WTC11 (cell line): ENCODE data around the gene TRAFD1.

ENCODE experiments used
- ESRRA ChIP-seq: sonication (generic); formaldehyde crosslinking; IDR thresholded peaks from 2 replicates; pipeline ENCODE4 v1.8.1; 2022; ENCODE audit warnings: mild to moderate bottlenecking, missing genetic modification reagents, borderline replicate concordance
- FOXK1 ChIP-seq: sonication (generic); formaldehyde crosslinking; IDR thresholded peaks from 2 replicates; pipeline ENCODE4 v1.8.0; 2022; ENCODE audit warnings: mild to moderate bottlenecking, moderate library complexity, missing genetic modification reagents
- MXD4 ChIP-seq: fragments of 250-450 bp; sonication (Bioruptor Pico); IDR thresholded peaks from 2 replicates; pipeline ENCODE4 v1.8.0; 2021; ENCODE audit warnings: mild to moderate bottlenecking, moderate library complexity, borderline replicate concordance
- SP1 ChIP-seq: sonication (generic); formaldehyde crosslinking; conservative IDR thresholded peaks from 2 replicates; pipeline ENCODE4 v1.8.1; 2022; ENCODE audit warnings: missing genetic modification reagents
- ZBTB21 ChIP-seq: sonication (generic); formaldehyde crosslinking; IDR thresholded peaks from 2 replicates; pipeline ENCODE4 v1.8.1; 2023; ENCODE audit warnings: mild to moderate bottlenecking, missing genetic modification reagents, borderline replicate concordance
- ZNF263 ChIP-seq: sonication (generic); formaldehyde crosslinking; IDR thresholded peaks from 2 replicates; pipeline ENCODE4 v1.8.1; 2022; ENCODE audit warnings: low read depth, mild to moderate bottlenecking, moderate library complexity, missing genetic modification reagents
- ZNF416 ChIP-seq: fragments of 250-450 bp; sonication (Bioruptor Pico); IDR thresholded peaks from 2 replicates; pipeline ENCODE4 v1.9.0; 2021; ENCODE audit warnings: mild to moderate bottlenecking, inconsistent platforms
- TF ChIP-seq, protein P1 (sequence below): sonication (generic); formaldehyde crosslinking; conservative IDR thresholded peaks from 2 replicates; pipeline ENCODE4 v1.8.1; 2023; ENCODE audit warnings: mild to moderate bottlenecking, low read depth, missing genetic modification reagents, moderate library complexity
- TF ChIP-seq, protein P2 (sequence below): fragments of 200-600 bp; IDR thresholded peaks from 2 replicates; pipeline ENCODE4 v1.8.0; 2022; ENCODE audit warnings: antibody characterized with exemption
- TF ChIP-seq, protein P3 (sequence below): sonication (generic); formaldehyde crosslinking; conservative IDR thresholded peaks from 2 replicates; pipeline ENCODE4 v1.8.1; 2022; ENCODE audit warnings: mild to moderate bottlenecking, missing genetic modification reagents
- TF ChIP-seq, protein P4 (sequence below): sonication (generic); formaldehyde crosslinking; IDR thresholded peaks from 2 replicates; pipeline ENCODE4 v1.8.1; 2022; ENCODE audit warnings: mild to moderate bottlenecking, moderate library complexity, missing genetic modification reagents
- TF ChIP-seq, protein P5 (sequence below): sonication (generic); formaldehyde crosslinking; IDR thresholded peaks from 2 replicates; pipeline ENCODE4 v1.8.0; 2022; ENCODE audit warnings: mild to moderate bottlenecking, missing genetic modification reagents
- TF ChIP-seq, protein P6 (sequence below): sonication (generic); formaldehyde crosslinking; IDR thresholded peaks from 2 replicates; pipeline ENCODE4 v1.8.1; 2023; ENCODE audit warnings: mild to moderate bottlenecking, moderate library complexity, missing genetic modification reagents
- TF ChIP-seq, protein P7 (sequence below): sonication (generic); formaldehyde crosslinking; IDR thresholded peaks from 2 replicates; pipeline ENCODE4 v1.8.0; 2022; ENCODE audit warnings: mild to moderate bottlenecking, missing genetic modification reagents

DNA sequence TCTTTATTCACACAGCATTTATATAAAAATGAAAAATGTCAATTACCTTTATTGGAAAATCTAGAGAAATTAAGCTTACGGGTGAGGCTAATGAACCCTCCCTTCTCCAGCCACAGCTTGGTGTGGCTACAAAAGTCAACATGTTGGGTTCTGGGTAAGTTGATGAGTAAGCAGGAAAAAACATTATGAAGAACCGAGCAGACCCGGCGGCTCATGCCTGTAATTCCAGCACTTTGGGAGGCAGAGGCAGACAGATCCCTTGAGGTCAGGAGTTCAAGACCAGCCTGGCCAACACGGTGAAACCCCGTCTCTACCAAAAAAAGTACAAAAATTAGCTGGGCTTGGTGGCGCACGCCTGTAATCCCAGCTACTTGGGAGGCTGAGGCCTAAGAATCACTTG is 27.7 kb upstream of the TRAFD1 start:
- no peak for TF ChIP-seq ZNF263
- TF ChIP-seq ZBTB21 (CRISPR knock-in tag): no peak
- TF ChIP-seq, protein P1, sequence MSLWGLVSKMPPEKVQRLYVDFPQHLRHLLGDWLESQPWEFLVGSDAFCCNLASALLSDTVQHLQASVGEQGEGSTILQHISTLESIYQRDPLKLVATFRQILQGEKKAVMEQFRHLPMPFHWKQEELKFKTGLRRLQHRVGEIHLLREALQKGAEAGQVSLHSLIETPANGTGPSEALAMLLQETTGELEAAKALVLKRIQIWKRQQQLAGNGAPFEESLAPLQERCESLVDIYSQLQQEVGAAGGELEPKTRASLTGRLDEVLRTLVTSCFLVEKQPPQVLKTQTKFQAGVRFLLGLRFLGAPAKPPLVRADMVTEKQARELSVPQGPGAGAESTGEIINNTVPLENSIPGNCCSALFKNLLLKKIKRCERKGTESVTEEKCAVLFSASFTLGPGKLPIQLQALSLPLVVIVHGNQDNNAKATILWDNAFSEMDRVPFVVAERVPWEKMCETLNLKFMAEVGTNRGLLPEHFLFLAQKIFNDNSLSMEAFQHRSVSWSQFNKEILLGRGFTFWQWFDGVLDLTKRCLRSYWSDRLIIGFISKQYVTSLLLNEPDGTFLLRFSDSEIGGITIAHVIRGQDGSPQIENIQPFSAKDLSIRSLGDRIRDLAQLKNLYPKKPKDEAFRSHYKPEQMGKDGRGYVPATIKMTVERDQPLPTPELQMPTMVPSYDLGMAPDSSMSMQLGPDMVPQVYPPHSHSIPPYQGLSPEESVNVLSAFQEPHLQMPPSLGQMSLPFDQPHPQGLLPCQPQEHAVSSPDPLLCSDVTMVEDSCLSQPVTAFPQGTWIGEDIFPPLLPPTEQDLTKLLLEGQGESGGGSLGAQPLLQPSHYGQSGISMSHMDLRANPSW (CRISPR knock-in tag): no peak
- TF ChIP-seq, protein P2, sequence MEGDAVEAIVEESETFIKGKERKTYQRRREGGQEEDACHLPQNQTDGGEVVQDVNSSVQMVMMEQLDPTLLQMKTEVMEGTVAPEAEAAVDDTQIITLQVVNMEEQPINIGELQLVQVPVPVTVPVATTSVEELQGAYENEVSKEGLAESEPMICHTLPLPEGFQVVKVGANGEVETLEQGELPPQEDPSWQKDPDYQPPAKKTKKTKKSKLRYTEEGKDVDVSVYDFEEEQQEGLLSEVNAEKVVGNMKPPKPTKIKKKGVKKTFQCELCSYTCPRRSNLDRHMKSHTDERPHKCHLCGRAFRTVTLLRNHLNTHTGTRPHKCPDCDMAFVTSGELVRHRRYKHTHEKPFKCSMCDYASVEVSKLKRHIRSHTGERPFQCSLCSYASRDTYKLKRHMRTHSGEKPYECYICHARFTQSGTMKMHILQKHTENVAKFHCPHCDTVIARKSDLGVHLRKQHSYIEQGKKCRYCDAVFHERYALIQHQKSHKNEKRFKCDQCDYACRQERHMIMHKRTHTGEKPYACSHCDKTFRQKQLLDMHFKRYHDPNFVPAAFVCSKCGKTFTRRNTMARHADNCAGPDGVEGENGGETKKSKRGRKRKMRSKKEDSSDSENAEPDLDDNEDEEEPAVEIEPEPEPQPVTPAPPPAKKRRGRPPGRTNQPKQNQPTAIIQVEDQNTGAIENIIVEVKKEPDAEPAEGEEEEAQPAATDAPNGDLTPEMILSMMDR: no peak
- TF ChIP-seq ESRRA (CRISPR knock-in tag): no peak
- TF ChIP-seq, protein P3, sequence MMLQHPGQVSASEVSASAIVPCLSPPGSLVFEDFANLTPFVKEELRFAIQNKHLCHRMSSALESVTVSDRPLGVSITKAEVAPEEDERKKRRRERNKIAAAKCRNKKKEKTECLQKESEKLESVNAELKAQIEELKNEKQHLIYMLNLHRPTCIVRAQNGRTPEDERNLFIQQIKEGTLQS (CRISPR knock-in tag): no peak
- TF ChIP-seq, protein P4, sequence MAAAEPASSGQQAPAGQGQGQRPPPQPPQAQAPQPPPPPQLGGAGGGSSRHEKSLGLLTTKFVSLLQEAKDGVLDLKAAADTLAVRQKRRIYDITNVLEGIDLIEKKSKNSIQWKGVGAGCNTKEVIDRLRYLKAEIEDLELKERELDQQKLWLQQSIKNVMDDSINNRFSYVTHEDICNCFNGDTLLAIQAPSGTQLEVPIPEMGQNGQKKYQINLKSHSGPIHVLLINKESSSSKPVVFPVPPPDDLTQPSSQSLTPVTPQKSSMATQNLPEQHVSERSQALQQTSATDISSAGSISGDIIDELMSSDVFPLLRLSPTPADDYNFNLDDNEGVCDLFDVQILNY (CRISPR knock-in tag): no peak
- TF ChIP-seq, protein P5, sequence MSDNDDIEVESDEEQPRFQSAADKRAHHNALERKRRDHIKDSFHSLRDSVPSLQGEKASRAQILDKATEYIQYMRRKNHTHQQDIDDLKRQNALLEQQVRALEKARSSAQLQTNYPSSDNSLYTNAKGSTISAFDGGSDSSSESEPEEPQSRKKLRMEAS (CRISPR knock-in tag): no peak
- no peak for TF ChIP-seq MXD4 (CRISPR knock-in tag)
- TF ChIP-seq, protein P6, sequence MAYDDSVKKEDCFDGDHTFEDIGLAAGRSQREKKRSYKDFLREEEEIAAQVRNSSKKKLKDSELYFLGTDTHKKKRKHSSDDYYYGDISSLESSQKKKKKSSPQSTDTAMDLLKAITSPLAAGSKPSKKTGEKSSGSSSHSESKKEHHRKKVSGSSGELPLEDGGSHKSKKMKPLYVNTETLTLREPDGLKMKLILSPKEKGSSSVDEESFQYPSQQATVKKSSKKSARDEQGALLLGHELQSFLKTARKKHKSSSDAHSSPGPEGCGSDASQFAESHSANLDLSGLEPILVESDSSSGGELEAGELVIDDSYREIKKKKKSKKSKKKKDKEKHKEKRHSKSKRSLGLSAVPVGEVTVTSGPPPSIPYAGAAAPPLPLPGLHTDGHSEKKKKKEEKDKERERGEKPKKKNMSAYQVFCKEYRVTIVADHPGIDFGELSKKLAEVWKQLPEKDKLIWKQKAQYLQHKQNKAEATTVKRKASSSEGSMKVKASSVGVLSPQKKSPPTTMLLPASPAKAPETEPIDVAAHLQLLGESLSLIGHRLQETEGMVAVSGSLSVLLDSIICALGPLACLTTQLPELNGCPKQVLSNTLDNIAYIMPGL (CRISPR knock-in tag): no peak
- TF ChIP-seq SP1 (CRISPR knock-in tag): no peak
- no peak for TF ChIP-seq ZNF416 (CRISPR knock-in tag)
- TF ChIP-seq, protein P7, sequence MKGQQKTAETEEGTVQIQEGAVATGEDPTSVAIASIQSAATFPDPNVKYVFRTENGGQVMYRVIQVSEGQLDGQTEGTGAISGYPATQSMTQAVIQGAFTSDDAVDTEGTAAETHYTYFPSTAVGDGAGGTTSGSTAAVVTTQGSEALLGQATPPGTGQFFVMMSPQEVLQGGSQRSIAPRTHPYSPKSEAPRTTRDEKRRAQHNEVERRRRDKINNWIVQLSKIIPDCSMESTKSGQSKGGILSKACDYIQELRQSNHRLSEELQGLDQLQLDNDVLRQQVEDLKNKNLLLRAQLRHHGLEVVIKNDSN: no peak
- no peak for TF ChIP-seq FOXK1 (CRISPR knock-in tag)
